AG09319 (cell line): ENCODE measurements around the gene DUS1L.

ENCODE experiments used
- DNase-seq: peaks from one replicate; pipeline ENCODE4 v3.0.0-alpha.2; 2010; ENCODE audit warnings: low read depth; ENCODE audit errors: extremely low read depth
- CTCF ChIP-seq: IDR thresholded peaks from 2 replicates; pipeline ENCODE4 v1.5.1; 2011; ENCODE audit warnings: low read depth, mild to moderate bottlenecking, inconsistent platforms, low read length, moderate library complexity

The DUS1L gene

GRCh38 chr17:82065638-82066303, at the start of gene DUS1L:
Gene DUS1L (minus strand): TSS chr17:82065804. CDS start chr17:82065059, 745 bp downstream.
- DNase-seq = peak; percentile 16
- no peak for TF ChIP-seq CTCF

DNA sequence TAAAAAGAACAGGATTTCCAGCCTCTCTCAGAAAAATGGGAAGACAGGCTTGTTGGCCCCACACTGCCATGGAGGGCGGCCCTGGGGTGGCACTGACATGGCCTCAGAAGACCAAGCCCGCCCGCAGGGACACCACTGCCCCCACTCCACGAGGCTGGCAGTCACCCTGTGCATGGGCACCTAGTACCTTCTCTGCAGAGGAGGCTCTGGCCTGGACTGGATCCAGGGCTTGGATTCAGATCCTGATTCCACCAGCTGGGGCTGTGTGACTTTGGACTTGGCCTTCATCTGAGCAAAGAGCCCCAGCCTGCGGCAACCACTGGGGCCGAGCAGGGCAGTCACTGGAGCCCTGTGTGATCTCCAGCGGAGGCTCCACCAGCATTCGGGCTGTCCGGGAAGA, 49.3 kb upstream of the DUS1L start:
- DNase-seq = no peak
- TF ChIP-seq CTCF = no peak

DNA sequence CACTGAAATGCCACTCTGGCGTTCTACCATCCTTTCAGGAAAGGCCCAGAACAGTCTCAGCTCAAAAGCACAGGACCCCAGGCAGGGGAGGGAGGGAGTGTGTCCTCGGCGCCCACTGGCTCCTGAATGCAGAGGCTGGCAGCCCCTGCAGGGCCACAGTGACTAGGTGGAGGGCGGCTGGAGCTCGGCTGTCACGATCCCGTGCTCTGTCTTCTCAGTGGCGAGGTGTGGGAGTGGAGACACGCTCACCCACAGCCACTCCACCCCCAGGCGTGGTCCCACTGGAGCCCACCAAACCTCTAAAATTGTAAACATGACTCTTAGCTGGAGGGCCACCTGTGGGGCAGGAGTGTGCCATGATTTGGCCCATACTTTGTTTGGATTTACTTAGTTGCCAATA, 48.8 kb upstream of the DUS1L start:
- DNase-seq = no peak
- no peak for TF ChIP-seq CTCF

DNA sequence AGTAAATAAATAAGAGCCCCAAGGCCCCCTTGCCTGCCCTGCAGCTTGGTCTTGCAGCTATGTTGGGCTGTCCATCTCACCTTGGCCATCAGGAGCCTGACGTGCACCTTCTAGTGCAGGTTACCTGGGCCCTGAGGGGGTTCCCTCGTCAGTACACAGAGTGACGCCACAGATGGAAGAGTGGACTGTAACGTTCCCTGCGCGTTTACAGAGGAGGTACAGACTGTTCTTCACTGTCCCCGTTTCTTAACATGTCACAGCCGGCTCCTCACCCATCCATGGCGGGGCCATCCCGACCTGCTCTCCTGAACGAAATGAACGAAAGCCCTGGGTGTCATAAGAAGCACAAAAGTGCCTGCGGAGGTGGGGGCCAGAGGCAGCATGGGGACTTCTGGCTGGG, 48.3 kb upstream of the DUS1L start:
- DNase-seq = no peak
- no peak for TF ChIP-seq CTCF

GRCh38 chr17:82113422-82113821, 47.8 kb upstream of the DUS1L start:
- no peak for DNase-seq
- no peak for TF ChIP-seq CTCF

GRCh38 chr17:82112914-82113311, 47.3 kb upstream of the DUS1L start:
- no peak for DNase-seq
- TF ChIP-seq CTCF = no peak

GRCh38 chr17:82112181-82112913, 46.7 kb upstream of the DUS1L start:
- no peak for TF ChIP-seq CTCF
- no peak for DNase-seq
